Thyroid gland (tissue), 4 donors: ENCODE results near the gene APBA1. TPM values are rescaled to one million over a fixed set of nuclear protein-coding genes. Genes with fewer than 3 reads are reported as not detected.

Experiments
- DNase-seq, 2 donors: peaks; one replicate each; pipeline ENCODE4 v3.0.0-alpha.2; 2019
- H3K27ac ChIP-seq, 3 donors: fragments of 200-600 bp; sonication (generic); 1 replicate in 2 of 3; 2 replicates in 1 of 3; pipeline ENCODE4 v1.5.1; 2016 to 2019; ENCODE audit warnings: mild to moderate bottlenecking in 1 of 3, moderate library complexity in 1 of 3
- H3K27me3 ChIP-seq: fragments of 200-600 bp; sonication (generic); one replicate; pipeline ENCODE4 v1.5.1; 2019
- H3K36me3 ChIP-seq, 2 donors: fragments of 200-600 bp; sonication (generic); one replicate each; pipeline ENCODE4 v1.5.1; 2016 to 2019
- H3K4me1 ChIP-seq, 2 donors: fragments of 200-600 bp; sonication (generic); one replicate each; pipeline ENCODE4 v1.5.1; 2017 to 2019
- H3K4me3 ChIP-seq, 3 donors: fragments of 200-600 bp; sonication (generic); replicated peaks in 1 of 3; 1 replicate in 2 of 3; 2 replicates in 1 of 3; pipeline ENCODE4 v1.5.1; 2016; ENCODE audit warnings: mild to moderate bottlenecking in 1 of 3
- H3K9me3 ChIP-seq: fragments of 200-600 bp; sonication (generic); one replicate; pipeline ENCODE4 v1.5.1; 2017
- POLR2A ChIP-seq, 2 donors: fragments of 450-650 bp; IDR thresholded peaks; one replicate each; pipeline ENCODE4 v1.6.1; 2017; ENCODE audit warnings: antibody characterized with exemption in 2 of 2, mild to moderate bottlenecking in 2 of 2, moderate library complexity in 1 of 2
- whole genome bisulfite sequencing, 2 donors: methylation state at CpG; one replicate each; pipeline ENCODE4 v1.1.5; 2017; 5-methylcytosine and 5-hydroxymethylcytosine counted together
- intact Hi-C: fragments of 100-400 bp; cut with DNase I; formaldehyde crosslinking; loops from one replicate; pipeline ENCODE4 v1.15.1; 2023
- total RNA-seq, 4 donors: library from RNA; depleted of rRNA; stranded (reverse); fragments of >200 nt; gene quantifications; one replicate each; pipeline ENCODE4 v1.2.3, GENCODE V29; 2016
- TF ChIP-seq, protein P1 (sequence below), 6 experiments: fragments of 200-600 bp in 3 of 6; fragments of 450-650 bp in 3 of 6; sonication (generic) in 3 of 6; IDR thresholded peaks; one replicate each; pipeline ENCODE4 v1.5.1; 2016 to 2019; ENCODE audit warnings: antibody characterized with exemption in 6 of 6, mild to moderate bottlenecking in 2 of 6, inconsistent platforms in 1 of 6, moderate library complexity in 1 of 6

The APBA1 gene
- total RNA-seq, 4 donors from 2014 or later = 2.8 to 11.2 (median 3.8) TPM

DNA sequence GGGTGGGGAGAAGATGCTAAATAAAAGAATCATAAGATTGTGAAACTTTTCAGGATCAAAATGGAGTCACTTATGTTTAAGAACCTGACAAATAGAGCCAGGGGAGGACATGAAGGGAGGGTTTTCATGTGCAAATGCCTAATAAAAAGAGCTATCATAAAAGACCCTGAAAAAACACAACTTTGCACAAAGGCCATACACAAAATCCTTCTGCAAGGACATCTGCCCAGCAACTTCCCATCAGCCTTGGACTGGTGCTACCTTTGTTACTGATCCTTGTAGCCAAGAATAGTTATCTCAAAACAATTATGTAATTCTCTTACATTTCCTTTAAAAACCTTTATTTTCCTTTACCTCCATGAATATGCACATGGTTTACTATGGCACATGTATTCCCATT is 63.0 kb downstream of the APBA1 start:
- H3K9me3 ChIP-seq = no peaks in the 10 kb centered on the region
- intact Hi-C loops = no loop called here
- TF ChIP-seq, protein P1, sequence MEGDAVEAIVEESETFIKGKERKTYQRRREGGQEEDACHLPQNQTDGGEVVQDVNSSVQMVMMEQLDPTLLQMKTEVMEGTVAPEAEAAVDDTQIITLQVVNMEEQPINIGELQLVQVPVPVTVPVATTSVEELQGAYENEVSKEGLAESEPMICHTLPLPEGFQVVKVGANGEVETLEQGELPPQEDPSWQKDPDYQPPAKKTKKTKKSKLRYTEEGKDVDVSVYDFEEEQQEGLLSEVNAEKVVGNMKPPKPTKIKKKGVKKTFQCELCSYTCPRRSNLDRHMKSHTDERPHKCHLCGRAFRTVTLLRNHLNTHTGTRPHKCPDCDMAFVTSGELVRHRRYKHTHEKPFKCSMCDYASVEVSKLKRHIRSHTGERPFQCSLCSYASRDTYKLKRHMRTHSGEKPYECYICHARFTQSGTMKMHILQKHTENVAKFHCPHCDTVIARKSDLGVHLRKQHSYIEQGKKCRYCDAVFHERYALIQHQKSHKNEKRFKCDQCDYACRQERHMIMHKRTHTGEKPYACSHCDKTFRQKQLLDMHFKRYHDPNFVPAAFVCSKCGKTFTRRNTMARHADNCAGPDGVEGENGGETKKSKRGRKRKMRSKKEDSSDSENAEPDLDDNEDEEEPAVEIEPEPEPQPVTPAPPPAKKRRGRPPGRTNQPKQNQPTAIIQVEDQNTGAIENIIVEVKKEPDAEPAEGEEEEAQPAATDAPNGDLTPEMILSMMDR (IDR thresholded peaks at IDR 0.05) = no peak
- TF ChIP-seq POLR2A (IDR thresholded peaks at IDR 0.05) = no peak
- H3K36me3 ChIP-seq = no peaks in the 10 kb centered on the region
- no peak overlapping the region for H3K27ac ChIP-seq
- H3K4me1 ChIP-seq = no peaks in the 10 kb centered on the region
- no peaks in the 10 kb centered on the region for H3K27me3 ChIP-seq
- no peak overlapping the region for H3K4me3 ChIP-seq
- no peak for DNase-seq

DNA sequence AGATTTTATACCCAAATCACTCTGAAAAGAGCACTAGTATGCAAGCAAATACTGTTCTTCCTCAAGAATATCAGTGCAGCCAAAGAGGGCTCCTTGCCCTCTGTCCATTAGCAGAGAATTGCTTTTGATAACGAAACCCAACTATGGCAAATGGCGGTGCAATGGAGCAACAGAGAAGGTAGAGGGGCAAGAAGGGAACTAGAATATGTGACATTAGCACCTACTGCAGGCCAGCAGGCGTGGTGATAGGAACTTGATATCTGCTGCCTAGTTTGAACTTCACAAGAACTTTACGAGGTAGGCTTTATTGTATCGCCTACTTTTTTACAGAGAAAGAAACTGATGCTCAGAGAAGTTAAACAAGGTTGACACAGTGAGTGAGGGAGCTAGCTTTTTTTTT is 66.1 kb downstream of the APBA1 start:
- Histone ChIP-seq H3K27me3 (no peaks in the 10 kb centered on the region), H3K36me3 (no peaks in the 10 kb centered on the region), H3K4me1 (no peaks in the 10 kb centered on the region), H3K27ac (no peak overlapping the region), H3K9me3 (no peaks in the 10 kb centered on the region), H3K4me3 (no peak overlapping the region)
- no peak for DNase-seq
- TF ChIP-seq, protein P1 (IDR thresholded peaks at IDR 0.05) = no peak
- TF ChIP-seq POLR2A (IDR thresholded peaks at IDR 0.05) = no peak
- intact Hi-C loops = no loop called here
- WGBS, 2 donors = 94 to 97% methylated on average over 5 of the region's 5 CpGs

DNA sequence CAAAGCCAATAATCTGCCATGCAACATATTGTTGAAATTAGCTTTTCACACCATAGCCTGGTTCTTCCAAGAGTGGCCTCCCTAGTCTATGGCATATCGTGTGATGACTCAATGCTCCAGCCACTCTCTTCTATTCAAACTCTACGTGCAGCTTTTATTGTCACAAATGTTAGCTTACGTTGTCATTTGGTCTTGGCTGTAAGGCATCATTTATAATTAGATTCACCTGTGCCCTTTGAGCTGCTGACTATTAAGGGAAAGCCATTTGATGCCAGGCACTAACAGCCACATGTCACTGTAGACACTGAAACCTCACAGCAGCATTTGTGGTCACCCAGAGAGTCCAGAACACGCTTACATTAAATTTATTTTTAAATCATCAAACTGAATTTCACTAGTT is 66.8 kb downstream of the APBA1 start:
- Histone ChIP-seq H3K27me3 (no peaks in the 10 kb centered on the region), H3K36me3 (no peaks in the 10 kb centered on the region), H3K9me3 (no peaks in the 10 kb centered on the region), H3K4me1 (no peaks in the 10 kb centered on the region), H3K4me3 (no peak overlapping the region), H3K27ac (no peak overlapping the region)
- DNase-seq = no peak
- intact Hi-C loops = no loop called here
- 69 to 80% methylated on average over 4 of the region's 4 CpGs for WGBS, 2 donors
- TF ChIP-seq, protein P1 (IDR thresholded peaks at IDR 0.05) = no peak
- no peak for TF ChIP-seq POLR2A (IDR thresholded peaks at IDR 0.05)

DNA sequence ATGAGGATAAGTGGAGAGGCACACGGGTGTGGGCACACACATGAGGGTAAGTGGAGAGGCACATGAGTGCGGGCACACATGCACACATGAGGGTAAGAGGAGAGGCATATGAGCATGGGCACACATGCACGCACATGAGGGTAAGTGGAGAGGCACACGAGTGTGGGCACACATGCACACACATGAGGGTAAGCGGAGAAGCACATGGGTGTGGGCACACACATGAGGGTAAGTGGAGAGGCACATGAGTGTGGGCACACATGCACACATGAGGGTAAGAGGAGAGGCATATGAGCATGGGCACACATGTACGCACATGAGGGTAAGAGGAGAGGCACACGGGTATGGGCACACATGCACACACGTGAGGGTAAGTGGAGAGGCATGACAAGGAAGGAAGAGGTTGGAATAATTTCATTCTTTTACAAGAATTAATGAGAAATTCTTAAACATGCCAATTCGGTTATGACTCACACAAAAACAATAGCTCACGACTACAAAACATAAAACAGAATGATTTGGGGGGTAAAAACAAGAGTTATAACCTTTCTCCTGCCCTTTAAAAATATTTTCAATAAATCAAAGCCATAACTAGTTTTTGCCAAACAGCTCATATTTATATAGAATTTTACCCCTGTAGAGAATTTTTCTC is 67.5 kb downstream of the APBA1 start:
- TF ChIP-seq, protein P1 (IDR thresholded peaks at IDR 0.05) = no peak
- no peak for TF ChIP-seq POLR2A (IDR thresholded peaks at IDR 0.05)
- H3K36me3 ChIP-seq = no peaks in the 10 kb centered on the region
- WGBS, 2 donors = 83 to 89% methylated on average over 10 of the region's 10 CpGs
- H3K9me3 ChIP-seq = no peaks in the 10 kb centered on the region
- no peak for DNase-seq
- H3K4me1 ChIP-seq = no peaks in the 10 kb centered on the region
- intact Hi-C loops = no loop called here
- H3K27ac ChIP-seq = no peak overlapping the region
- H3K4me3 ChIP-seq = no peak overlapping the region
- no peaks in the 10 kb centered on the region for H3K27me3 ChIP-seq

DNA sequence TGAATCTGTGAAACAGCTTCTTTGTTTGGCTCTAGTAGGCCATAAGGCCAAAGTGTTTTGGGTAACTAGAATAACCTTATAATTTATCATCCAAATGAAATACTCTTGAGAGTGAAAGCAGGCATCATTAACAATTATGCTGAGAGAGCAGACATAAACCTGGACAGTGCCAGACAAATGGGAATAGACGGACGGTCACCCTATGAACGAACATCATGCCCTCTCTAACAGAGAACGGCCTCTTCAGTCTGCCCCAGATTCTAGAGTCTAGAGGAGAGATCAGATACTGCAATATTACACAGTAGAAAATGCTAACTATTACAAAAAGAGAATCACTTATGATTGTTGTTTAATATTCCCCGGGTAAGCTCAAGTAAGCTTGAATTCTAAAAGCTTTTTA is 68.5 kb downstream of the APBA1 start:
- DNase-seq = no peak
- Histone ChIP-seq H3K27me3 (no peaks in the 10 kb centered on the region), H3K4me3 (no peak overlapping the region), H3K4me1 (no peaks in the 10 kb centered on the region), H3K36me3 (no peaks in the 10 kb centered on the region), H3K27ac (no peak overlapping the region), H3K9me3 (no peaks in the 10 kb centered on the region)
- intact Hi-C loops = no loop called here
- TF ChIP-seq, protein P1 (IDR thresholded peaks at IDR 0.05) = no peak
- TF ChIP-seq POLR2A (IDR thresholded peaks at IDR 0.05) = no peak
- WGBS, 2 donors = 79 to 83% methylated on average over 5 of the region's 5 CpGs
